Measurements from ENCODE around the gene GPR34. TPM values are rescaled to one million over a fixed set of nuclear protein-coding genes. Genes with fewer than 3 reads are reported as not detected.

Gene GPR34
- total RNA-seq, 2 experiments from 2014 or later = not detected

DNA sequence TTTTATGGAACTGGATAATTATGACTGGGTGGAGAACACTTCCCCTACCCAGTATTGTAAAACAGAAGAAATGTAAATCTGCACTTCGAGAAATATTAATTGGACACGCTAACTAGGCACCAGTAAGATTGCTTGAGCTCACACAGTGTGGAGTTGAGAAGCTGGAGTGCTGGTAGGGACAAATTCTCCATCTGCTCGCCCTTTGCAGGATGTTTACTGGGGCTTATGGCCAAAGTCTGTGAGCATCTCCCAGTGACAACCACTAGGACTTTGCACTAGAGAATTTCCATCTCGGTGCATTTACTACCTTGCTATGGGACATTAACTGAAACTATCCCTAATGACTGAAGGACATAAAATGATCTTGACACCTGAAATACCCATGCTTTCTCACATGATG is 33.7 kb upstream of the GPR34 start:
- ChIA-PET POLR2A (interaction anchor here (0.6 kb wide), 1 partner anchor 1411 kb away, joined by 3 read pairs; no protein-coding TSS in a partner anchor), CTCF (no interaction called here)
- ATAC-seq (ENCODE audit: poor library complexity) (no peak), DNase-seq (no peak)
- intact Hi-C loops (cut with DNase I, micrococcal nuclease) = no loop called here
- Histone ChIP-seq H3K4me1 (ENCODE audit: insufficient read depth, low read length) (no peaks in the 10 kb centered on the region), H3K27me3 (ENCODE audit: control insufficient read depth in 1 of 2, insufficient read depth in 2 of 2, low read length in 2 of 2) (no peaks in the 10 kb centered on the region), H3K9me3 (ENCODE audit: control insufficient read depth in 1 of 2, insufficient read depth in 1 of 2, low read length in 2 of 2) (no peaks in the 10 kb centered on the region), H3K4me3 (ENCODE audit: low read length) (no peak overlapping the region), H3K36me3 (ENCODE audit: insufficient read depth, low read length) (peaks cover 62% of the 10 kb centered on the region), H3K27ac (ENCODE audit: low read depth in 1 of 2, low read length in 2 of 2) (no peak overlapping the region)
- H3K27me3 Mint-ChIP-seq = no peaks in the 10 kb centered on the region
- no peak overlapping the region for H3K27ac Mint-ChIP-seq
- H3K9me3 Mint-ChIP-seq = peaks cover 2% of the 10 kb centered on the region
- no peaks in the 10 kb centered on the region for H3K4me1 Mint-ChIP-seq (ENCODE audit: low read depth)
- TF ChIP-seq, protein P1, sequence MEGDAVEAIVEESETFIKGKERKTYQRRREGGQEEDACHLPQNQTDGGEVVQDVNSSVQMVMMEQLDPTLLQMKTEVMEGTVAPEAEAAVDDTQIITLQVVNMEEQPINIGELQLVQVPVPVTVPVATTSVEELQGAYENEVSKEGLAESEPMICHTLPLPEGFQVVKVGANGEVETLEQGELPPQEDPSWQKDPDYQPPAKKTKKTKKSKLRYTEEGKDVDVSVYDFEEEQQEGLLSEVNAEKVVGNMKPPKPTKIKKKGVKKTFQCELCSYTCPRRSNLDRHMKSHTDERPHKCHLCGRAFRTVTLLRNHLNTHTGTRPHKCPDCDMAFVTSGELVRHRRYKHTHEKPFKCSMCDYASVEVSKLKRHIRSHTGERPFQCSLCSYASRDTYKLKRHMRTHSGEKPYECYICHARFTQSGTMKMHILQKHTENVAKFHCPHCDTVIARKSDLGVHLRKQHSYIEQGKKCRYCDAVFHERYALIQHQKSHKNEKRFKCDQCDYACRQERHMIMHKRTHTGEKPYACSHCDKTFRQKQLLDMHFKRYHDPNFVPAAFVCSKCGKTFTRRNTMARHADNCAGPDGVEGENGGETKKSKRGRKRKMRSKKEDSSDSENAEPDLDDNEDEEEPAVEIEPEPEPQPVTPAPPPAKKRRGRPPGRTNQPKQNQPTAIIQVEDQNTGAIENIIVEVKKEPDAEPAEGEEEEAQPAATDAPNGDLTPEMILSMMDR (IDR thresholded peaks at IDR 0.05) = no peak
- peaks cover 91% of the 10 kb centered on the region for H3K36me3 Mint-ChIP-seq (ENCODE audit: low read depth)
- H3K4me3 Mint-ChIP-seq = no peak overlapping the region

DNA sequence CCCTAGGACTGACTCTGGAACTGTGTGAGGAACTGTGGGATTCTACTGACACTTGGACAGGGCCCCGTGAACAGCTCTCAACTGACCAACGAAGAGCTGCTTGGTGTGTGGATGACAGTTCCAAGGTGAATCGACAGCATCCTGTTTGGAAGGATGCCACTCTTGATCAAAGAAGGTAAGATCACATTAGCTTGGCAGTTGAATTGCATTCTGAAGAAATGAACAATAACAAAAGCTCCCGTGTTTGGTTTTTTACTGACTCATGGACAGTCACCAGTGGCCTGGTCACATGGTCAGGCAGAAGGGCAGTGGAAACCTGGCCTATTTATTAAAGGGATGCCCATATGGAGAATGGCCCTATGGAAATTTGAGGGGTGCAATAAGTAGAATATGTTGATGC is 33.1 kb upstream of the GPR34 start:
- Histone ChIP-seq H3K4me1 (ENCODE audit: insufficient read depth, low read length) (no peaks in the 10 kb centered on the region), H3K27ac (ENCODE audit: low read depth in 1 of 2, low read length in 2 of 2) (no peak overlapping the region), H3K36me3 (ENCODE audit: insufficient read depth, low read length) (peaks cover 61% of the 10 kb centered on the region), H3K4me3 (ENCODE audit: low read length) (no peak overlapping the region), H3K9me3 (ENCODE audit: control insufficient read depth in 1 of 2, insufficient read depth in 1 of 2, low read length in 2 of 2) (no peaks in the 10 kb centered on the region), H3K27me3 (ENCODE audit: control insufficient read depth in 1 of 2, insufficient read depth in 2 of 2, low read length in 2 of 2) (no peaks in the 10 kb centered on the region)
- TF ChIP-seq, protein P1 (IDR thresholded peaks at IDR 0.05) = no peak
- Mint-ChIP-seq H3K27me3 (no peaks in the 10 kb centered on the region), H3K4me3 (no peak overlapping the region), H3K9me3 (peaks cover 2% of the 10 kb centered on the region), H3K4me1 (ENCODE audit: low read depth) (no peaks in the 10 kb centered on the region), H3K27ac (no peak overlapping the region), H3K36me3 (ENCODE audit: low read depth) (peaks cover 90% of the 10 kb centered on the region)
- no peak for DNase-seq
- intact Hi-C loops (cut with DNase I, micrococcal nuclease) = no loop called here
- ChIA-PET CTCF (interaction anchor here (0.6 kb wide), 1 partner anchor 93 kb away, joined by 5 read pairs; no protein-coding TSS in a partner anchor), POLR2A (no interaction called here)
- ATAC-seq (ENCODE audit: poor library complexity) = no peak

DNA sequence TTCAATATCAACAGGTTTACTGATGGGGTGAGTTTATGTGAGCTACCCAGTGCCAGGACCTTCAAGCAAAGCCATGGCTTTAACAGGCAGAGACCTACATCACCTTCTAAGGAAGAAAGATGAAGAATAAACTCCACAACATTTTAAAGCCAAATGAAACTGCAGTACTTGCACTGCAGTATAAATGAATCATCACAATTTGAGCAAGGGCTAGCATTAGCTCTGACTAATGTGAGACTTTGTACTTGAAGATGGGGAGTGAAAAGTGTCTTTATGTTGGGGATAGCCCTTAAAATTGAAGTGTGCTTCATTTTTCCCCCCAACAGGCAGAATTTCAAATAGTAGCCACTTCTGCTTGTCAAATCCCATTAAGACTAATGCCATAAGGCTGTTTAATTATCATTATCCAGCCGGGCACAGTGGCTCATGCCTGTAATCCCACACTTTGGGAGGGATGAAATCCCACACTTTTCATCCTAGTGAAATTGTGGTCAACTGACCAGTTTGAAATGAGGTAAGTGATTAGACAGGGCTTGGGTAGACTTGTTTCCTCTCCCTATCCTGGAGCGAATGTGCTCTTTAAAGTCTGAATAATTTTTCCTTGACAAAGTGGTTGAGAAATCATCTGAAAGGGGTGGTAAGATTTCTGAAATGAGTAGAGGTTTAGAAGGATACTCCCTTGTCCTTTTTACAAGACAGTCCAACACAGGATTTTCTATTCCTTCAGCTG is 27.2 kb upstream of the GPR34 start:
- H3K4me1 ChIP-seq (ENCODE audit: insufficient read depth, low read length) = no peaks in the 10 kb centered on the region
- Mint-ChIP-seq H3K27me3 (no peaks in the 10 kb centered on the region), H3K4me1 (ENCODE audit: low read depth) (peaks cover 5% of the 10 kb centered on the region), H3K27ac (no peak overlapping the region), H3K4me3 (no peak overlapping the region), H3K36me3 (ENCODE audit: low read depth) (peaks cover 75% of the 10 kb centered on the region), H3K9me3 (no peaks in the 10 kb centered on the region)
- H3K4me3 ChIP-seq (ENCODE audit: low read length) = no peak overlapping the region
- ATAC-seq (ENCODE audit: poor library complexity) (no peak), DNase-seq (no peak)
- no peaks in the 10 kb centered on the region for H3K9me3 ChIP-seq (ENCODE audit: control insufficient read depth in 1 of 2, insufficient read depth in 1 of 2, low read length in 2 of 2)
- CTCF ChIA-PET = interaction anchor here (1.2 kb wide), 1 partner anchor 8 kb away, joined by 3 read pairs; no protein-coding TSS in a partner anchor
- intact Hi-C loops (cut with DNase I, micrococcal nuclease) = no loop called here
- peaks cover 47% of the 10 kb centered on the region for H3K36me3 ChIP-seq (ENCODE audit: insufficient read depth, low read length)
- POLR2A ChIA-PET = no interaction called here
- no peak overlapping the region for H3K27ac ChIP-seq (ENCODE audit: low read depth in 1 of 2, low read length in 2 of 2)
- TF ChIP-seq, protein P1 (IDR thresholded peaks at IDR 0.05) = no peak
- no peaks in the 10 kb centered on the region for H3K27me3 ChIP-seq (ENCODE audit: control insufficient read depth in 1 of 2, insufficient read depth in 2 of 2, low read length in 2 of 2)
